Body of pancreas (tissue), 4 donors: ENCODE data around the gene B3GAT1. TPM values are rescaled to one million over a fixed set of nuclear protein-coding genes. Genes with fewer than 3 reads are reported as not detected.

Experiments used
- ATAC-seq: fragments of 150-250 bp; one replicate; pipeline ENCODE4 v1.9.1; 2016
- DNase-seq, 4 donors: peaks; one replicate each; pipeline ENCODE4 v3.0.0-alpha.2; 2019
- H3K27ac ChIP-seq, 4 donors: fragments of 200-600 bp; sonication (generic); 1 replicate in 3 of 4; 2 replicates in 1 of 4; pipeline versions ENCODE4 v1.5.1 to v1.6.1; 2016 to 2019; ENCODE audit warnings: mild to moderate bottlenecking in 1 of 4, mixed read lengths in 1 of 4, moderate library complexity in 1 of 4
- H3K27me3 ChIP-seq, 2 donors: fragments of 200-600 bp; sonication (generic); one replicate each; pipeline ENCODE4 v1.6.0; 2016; ENCODE audit warnings: mild to moderate bottlenecking in 1 of 2
- H3K36me3 ChIP-seq, 2 donors: fragments of 200-600 bp; sonication (generic); replicated peaks in 1 of 2; 2 replicates each; pipeline ENCODE4 v1.5.1; 2016; ENCODE audit warnings: low read depth in 2 of 2; ENCODE audit not compliant: insufficient read depth in 1 of 2
- H3K4me1 ChIP-seq: fragments of 200-600 bp; sonication (generic); one replicate; pipeline ENCODE4 v1.6.0; 2016
- H3K4me3 ChIP-seq, 2 donors: fragments of 200-600 bp; sonication (generic); 1 replicate in 1 of 2; 2 replicates in 1 of 2; pipeline ENCODE4 v1.5.1; 2016 to 2019
- H3K9me3 ChIP-seq, 3 donors: fragments of 200-600 bp; sonication (generic); 1 replicate in 2 of 3; 2 replicates in 1 of 3; pipeline ENCODE4 v1.5.1; 2016
- POLR2A ChIP-seq, 3 donors: fragments of 450-650 bp; IDR thresholded peaks; one replicate each; pipeline ENCODE4 v1.6.1; 2016; ENCODE audit warnings: antibody characterized with exemption in 3 of 3, mild to moderate bottlenecking in 2 of 3
- WGBS, 2 donors: methylation state at CpG; one replicate each; pipeline ENCODE4 v1.1.5; 2017; 5-methylcytosine and 5-hydroxymethylcytosine counted together
- intact Hi-C: fragments of 100-400 bp; cut with DNase I; formaldehyde crosslinking; loops from one replicate; pipeline ENCODE4 v1.15.1; 2023
- total RNA-seq, 2 donors: library from RNA; depleted of rRNA; stranded (reverse); fragments of >200 nt; gene quantifications; one replicate each; pipeline ENCODE4 v1.1.0, GENCODE V29; 2016
- TF ChIP-seq, protein P1 (sequence below), 7 experiments: fragments of 450-650 bp in 4 of 7; fragments of 200-600 bp in 3 of 7; sonication (generic) in 3 of 7; IDR thresholded peaks; one replicate each; pipeline ENCODE4 v1.5.1; 2016 to 2019; ENCODE audit warnings: antibody characterized with exemption in 7 of 7

The B3GAT1 gene
- total RNA-seq, 2 donors from 2014 or later = under 0.01 TPM; not detected in 1

DNA sequence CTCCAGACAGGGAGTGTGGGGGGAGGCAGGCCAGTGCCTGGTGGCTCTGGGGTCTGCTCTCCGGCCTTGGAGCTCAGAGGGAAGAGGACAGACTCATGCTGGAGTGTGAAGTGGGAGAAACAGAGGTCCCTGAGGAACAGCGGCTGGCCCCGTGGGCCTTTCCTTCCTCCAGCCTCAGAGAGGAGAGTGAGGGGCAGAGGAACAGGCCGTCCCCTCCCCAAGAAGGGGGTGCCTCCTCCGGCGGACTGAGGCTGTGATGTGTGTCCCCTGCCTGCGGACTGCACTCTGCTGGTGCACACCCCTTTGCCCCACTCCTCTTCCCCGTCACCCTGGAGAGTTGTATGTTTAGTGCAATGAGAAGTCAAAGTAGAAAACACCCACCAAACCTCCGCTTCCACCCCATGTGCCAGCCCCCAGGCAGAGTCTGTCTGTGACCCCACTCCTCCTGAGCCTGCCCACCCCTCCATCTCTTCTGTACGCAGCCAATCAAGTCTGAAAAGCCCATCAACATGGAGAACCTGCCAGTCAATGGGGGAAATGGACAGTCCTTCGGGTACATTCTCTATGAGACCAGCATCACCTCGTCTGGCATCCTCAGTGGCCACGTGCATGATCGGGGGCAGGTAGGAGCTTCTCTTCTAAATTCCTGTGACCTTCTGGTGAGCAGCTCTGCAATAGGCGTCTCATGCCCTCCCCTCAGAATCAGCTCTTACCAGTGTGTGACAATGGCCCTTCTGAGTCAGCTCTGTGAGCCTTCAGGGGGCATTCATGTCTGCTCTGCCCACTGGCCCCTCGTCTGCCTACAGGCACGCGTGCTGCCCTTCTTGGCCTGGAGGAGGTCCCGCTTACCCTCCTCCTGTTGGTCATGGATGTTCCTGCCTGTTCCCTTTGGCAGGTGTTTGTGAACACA lies 41.3 kb downstream of the B3GAT1 start:
- H3K27me3 ChIP-seq = no peaks in the 10 kb centered on the region
- intact Hi-C loops = no loop called here
- H3K36me3 ChIP-seq = no peaks in the 10 kb centered on the region
- no peak overlapping the region for H3K27ac ChIP-seq
- DNase-seq (no peak), ATAC-seq (no peak)
- WGBS, 2 donors = 85 to 89% methylated on average over 15 to 19 of the region's 19 CpGs
- TF ChIP-seq POLR2A (IDR thresholded peaks at IDR 0.05) = no peak
- TF ChIP-seq, protein P1, sequence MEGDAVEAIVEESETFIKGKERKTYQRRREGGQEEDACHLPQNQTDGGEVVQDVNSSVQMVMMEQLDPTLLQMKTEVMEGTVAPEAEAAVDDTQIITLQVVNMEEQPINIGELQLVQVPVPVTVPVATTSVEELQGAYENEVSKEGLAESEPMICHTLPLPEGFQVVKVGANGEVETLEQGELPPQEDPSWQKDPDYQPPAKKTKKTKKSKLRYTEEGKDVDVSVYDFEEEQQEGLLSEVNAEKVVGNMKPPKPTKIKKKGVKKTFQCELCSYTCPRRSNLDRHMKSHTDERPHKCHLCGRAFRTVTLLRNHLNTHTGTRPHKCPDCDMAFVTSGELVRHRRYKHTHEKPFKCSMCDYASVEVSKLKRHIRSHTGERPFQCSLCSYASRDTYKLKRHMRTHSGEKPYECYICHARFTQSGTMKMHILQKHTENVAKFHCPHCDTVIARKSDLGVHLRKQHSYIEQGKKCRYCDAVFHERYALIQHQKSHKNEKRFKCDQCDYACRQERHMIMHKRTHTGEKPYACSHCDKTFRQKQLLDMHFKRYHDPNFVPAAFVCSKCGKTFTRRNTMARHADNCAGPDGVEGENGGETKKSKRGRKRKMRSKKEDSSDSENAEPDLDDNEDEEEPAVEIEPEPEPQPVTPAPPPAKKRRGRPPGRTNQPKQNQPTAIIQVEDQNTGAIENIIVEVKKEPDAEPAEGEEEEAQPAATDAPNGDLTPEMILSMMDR (IDR thresholded peaks at IDR 0.05) = no peak
- no peaks in the 10 kb centered on the region for H3K4me1 ChIP-seq
- no peak overlapping the region for H3K4me3 ChIP-seq
- no peaks in the 10 kb centered on the region for H3K9me3 ChIP-seq

DNA sequence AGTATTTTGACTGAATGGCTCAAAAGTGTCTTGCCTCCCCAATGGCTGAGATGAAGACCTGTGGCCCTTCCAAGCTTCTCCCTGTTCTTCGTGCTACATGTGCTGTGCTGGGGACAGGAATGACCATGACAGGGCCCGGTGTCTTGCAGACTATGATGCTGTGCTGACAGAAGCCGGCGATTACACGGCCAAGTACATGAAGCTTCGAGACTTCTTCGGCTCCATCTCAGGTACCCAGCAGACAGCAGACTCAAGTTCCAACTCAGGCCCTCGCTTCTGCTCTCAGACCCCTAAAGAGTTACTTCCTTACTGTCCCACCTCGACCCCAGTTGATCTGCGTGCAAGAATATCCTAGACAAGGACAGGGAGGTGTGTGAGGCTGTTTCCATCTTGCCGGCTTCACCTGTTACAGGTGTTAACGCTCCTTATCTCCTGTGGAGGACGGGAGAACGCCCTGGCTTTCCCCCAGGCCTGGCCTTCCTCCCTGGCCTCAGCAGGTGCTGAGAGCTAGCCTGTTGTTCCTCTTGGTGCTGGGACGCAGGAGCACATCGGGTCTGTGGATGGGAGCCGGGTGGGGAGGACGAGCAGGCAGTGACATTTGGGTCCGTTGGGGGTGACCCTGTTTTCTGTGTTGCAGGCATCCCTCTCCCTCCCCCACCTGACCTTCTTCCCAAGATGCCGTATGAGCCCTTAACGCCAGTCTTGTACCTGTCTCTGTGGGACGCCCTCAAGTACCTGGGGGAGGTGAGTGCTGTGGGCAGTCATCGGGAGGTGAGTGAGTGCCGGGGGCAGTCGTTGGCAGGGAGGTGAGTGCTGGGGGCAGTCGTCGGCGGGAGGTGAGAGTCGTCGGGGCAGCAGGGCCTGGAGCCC lies 42.2 kb downstream of the B3GAT1 start:
- H3K36me3 ChIP-seq = no peaks in the 10 kb centered on the region
- WGBS, 2 donors = 87 to 89% methylated on average over 27 to 30 of the region's 30 CpGs
- TF ChIP-seq, protein P1 (IDR thresholded peaks at IDR 0.05) = no peak
- TF ChIP-seq POLR2A (IDR thresholded peaks at IDR 0.05) = no peak
- H3K27ac ChIP-seq = no peak overlapping the region
- DNase-seq (no peak), ATAC-seq (no peak)
- intact Hi-C loops = no loop called here
- no peaks in the 10 kb centered on the region for H3K27me3 ChIP-seq
- H3K9me3 ChIP-seq = no peaks in the 10 kb centered on the region
- no peak overlapping the region for H3K4me3 ChIP-seq
- H3K4me1 ChIP-seq = no peaks in the 10 kb centered on the region

DNA sequence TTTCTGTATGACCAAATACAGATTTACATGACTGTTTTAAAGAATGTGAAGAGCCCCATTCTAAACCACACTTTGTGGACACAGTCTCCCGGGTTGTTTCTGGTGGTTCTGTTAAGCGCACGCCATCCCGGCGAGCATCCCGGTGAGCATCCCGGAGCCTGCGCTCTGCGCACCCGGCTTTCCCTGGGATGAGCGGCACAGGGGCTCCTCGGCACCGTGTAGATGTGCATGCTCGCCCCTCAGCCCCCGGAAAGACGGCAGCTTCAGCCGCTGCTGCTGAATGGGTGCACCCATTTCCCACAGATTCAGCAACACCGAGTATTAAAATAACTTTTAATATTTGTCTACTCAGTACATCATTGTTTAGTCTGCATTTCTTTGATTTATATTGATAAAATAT lies 44.3 kb downstream of the B3GAT1 start:
- intact Hi-C loops = no loop called here
- TF ChIP-seq, protein P1 (IDR thresholded peaks at IDR 0.05) = no peak
- no peak for TF ChIP-seq POLR2A (IDR thresholded peaks at IDR 0.05)
- no peaks in the 10 kb centered on the region for H3K9me3 ChIP-seq
- no peaks in the 10 kb centered on the region for H3K4me1 ChIP-seq
- no peak for ATAC-seq
- H3K27ac ChIP-seq = no peak overlapping the region
- no peaks in the 10 kb centered on the region for H3K36me3 ChIP-seq
- 83 to 87% methylated on average over 10 to 18 of the region's 18 CpGs for WGBS, 2 donors
- no peak for DNase-seq
- no peak overlapping the region for H3K4me3 ChIP-seq
- no peaks in the 10 kb centered on the region for H3K27me3 ChIP-seq

- intact Hi-C loops = no loop called here
- H3K9me3 ChIP-seq = no peaks in the 10 kb centered on the region
- no peak overlapping the region for H3K27ac ChIP-seq
- DNase-seq (no peak), ATAC-seq (no peak)
- H3K4me3 ChIP-seq = no peak overlapping the region
- H3K4me1 ChIP-seq = no peaks in the 10 kb centered on the region
- H3K27me3 ChIP-seq = no peaks in the 10 kb centered on the region
- H3K36me3 ChIP-seq = no peaks in the 10 kb centered on the region
- WGBS, 2 donors = 73 to 78% methylated on average over 6 to 7 of the region's 7 CpGs
- TF ChIP-seq, protein P1 (IDR thresholded peaks at IDR 0.05) = no peak
- no peak for TF ChIP-seq POLR2A (IDR thresholded peaks at IDR 0.05)
These were observed 45.8 kb downstream of the B3GAT1 start for GRCh38 chr11:134366254-134366653.
